HG03571 (cell line): ENCODE data around the gene ERV3-1.
"Not testable (repeated sequence)": the region's sequence is repeated elsewhere in the genome, so short reads cannot be mapped to it uniquely, and the experiment has no call there.

Source experiments
- ATAC-seq: cut with Tn5 transposase; IDR thresholded peaks from one replicate; pipeline ENCODE4 v1.9.1; 2021; ENCODE audit not compliant: unreplicated experiment

Gene ERV3-1

DNA sequence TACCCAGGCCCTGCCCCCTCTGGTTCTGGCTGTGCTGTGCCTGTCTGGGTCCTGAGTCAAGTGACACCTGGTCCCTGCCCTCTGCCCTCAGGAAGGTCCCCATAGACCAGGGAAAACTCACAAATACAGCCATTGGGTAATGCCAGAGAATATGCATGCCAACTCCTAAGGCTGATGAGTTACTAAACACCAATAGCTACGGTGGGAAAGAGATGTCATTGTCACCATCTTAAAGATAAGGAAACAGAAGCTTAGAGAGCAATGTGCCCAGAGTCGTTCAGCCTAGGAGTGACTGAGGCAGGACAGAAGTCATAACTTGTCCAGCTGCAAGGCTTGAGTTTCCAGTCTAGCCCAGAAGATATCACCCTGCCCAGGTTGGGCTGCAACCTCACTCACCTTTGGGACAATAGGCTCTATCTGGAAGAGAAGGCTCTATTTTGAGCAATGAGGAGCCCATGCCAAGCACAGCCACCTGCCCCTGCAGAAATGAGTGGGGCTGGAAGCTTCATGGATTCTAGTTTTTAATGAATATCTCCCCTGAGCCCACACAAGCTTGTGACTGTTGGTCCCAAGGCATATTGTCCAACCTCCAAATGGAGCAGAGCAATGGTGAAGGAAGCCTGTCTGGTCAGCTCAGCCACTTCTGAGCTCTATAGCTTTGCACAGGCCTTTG, 60.8 kb downstream of the ERV3-1 start:
- no peak for ATAC-seq

DNA sequence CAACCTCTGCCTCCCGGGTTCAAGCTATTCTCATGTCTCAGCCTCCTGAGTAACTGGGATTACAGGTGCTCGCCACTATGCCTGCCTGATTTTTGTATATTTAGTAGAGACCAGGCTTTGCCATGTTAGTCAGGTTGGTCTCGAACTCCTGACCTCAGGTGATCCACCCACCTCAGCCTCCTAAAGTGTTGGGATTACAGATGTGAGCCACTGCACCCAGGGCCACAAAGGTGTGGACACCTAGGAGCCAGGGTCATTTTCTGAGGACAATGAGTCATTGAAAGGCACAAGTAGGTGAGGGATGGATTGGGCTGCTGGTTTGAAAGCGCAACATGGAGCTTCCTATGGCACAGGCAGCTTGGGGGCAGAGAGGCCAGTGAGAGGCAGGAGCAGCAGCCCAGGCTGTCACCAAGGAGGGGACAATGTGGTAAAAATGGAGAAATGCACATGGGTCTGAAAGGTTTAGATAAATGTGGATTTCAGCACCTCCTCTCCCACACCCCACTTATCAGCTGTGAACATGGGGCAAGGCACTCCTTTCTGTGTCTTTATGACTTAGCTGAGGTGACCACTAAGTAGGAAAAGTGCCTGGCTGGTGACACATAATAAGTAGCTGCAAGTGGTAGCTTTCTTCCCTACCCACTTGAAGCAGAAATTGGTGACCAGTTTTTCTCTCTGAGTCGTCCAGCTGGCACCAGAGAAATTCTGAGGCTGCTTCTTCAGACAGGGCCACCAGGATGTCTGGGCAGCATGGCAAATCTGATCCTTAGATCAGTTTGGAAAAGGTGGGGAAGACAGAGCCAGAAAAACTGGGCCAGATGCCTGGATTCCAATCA, 61.6 kb downstream of the ERV3-1 start:
- ATAC-seq, result not testable (repeated sequence)
